Fibroblast of peridontal ligament (primary cell): ENCODE results near the gene PIERCE2.
"Not testable (repeated sequence)": the region's sequence is repeated elsewhere in the genome, so short reads cannot be mapped to it uniquely, and the experiment has no call there.

Experiments
- DNase-seq: peaks from one replicate; pipeline ENCODE4 v3.0.0-alpha.2; 2010; ENCODE audit errors: extremely low read depth

Gene PIERCE2

GRCh38 chr15:55434989-55435825, 26.9 kb downstream of the PIERCE2 start:
- DNase-seq = peak; percentile 78

DNA sequence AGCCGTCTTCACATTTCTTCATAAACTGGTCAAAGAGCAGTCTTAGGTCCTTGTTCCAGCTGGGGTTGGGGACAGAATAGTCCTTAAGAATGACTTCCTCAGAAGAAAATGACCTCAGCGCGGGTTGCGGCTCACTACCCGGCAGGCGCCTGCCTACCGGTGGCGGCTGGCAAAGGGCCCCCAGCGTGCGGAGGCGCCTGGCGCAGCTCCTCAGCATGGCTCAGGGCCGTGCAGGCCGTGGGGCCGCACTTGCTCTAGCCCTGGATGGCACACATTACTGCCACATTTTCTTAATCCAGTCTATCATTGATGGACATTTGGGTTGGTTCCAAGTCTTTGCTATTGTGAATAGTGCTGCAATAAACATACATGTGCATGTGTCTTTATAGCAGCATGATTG, 34.8 kb downstream of the PIERCE2 start:
- DNase-seq = not testable (repeated sequence)

- DNase-seq = not testable (repeated sequence)
Observed at GRCh38 chr15:55445936-55446335, 37.6 kb downstream of the PIERCE2 start.

- DNase-seq = not testable (repeated sequence)
Observed at GRCh38 chr15:55446379-55447029, 38.2 kb downstream of the PIERCE2 start.

GRCh38 chr15:55447030-55447394, 38.7 kb downstream of the PIERCE2 start:
- DNase-seq = not testable (repeated sequence)

DNA sequence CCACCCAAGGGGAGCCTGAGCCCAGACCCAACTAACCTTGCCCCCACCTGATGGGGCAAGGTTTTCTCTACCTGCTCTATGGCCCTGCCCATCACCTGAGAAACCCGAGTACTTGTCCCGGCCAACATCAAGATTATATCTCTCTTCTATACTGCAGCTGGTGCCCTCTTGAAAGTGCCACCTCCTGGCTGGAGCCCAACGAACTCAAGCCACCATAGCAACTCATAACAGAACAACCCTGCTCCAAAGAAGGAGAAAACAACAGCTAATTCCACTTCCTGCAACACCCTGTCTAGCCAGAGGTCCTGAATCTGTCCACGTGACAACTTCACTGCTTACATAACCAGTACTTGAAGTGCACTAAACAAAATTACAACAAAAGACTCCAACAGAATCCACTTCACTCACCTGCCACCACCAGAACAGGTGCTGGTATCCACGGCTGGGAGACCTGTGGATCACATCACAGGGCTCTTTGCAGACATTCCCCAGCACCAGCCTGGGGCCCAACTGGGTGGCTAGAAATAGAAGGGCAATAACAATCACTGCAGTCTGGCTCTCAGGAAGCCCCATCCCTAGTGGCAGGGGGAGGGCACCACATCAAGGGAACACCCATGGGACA, 49.2 kb downstream of the PIERCE2 start:
- no peak for DNase-seq

DNA sequence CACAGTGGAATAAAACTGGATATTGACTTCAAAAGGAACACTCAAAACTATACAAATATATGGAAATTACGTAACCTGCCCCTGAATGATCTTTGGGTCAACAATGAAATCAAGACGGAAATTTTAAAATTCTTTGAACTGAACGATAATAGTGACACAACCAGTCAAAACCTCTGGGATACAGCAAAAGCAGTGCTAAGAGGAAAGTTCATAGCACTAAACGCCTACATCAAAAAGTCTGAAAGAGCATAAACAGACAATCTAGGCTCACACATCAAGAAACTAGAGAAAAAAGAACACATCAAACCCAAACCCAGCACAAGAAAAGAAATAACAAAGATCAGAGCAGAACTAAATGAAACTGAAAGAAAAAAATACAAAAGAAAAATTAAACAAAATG, 53.2 kb downstream of the PIERCE2 start:
- no peak for DNase-seq

DNA sequence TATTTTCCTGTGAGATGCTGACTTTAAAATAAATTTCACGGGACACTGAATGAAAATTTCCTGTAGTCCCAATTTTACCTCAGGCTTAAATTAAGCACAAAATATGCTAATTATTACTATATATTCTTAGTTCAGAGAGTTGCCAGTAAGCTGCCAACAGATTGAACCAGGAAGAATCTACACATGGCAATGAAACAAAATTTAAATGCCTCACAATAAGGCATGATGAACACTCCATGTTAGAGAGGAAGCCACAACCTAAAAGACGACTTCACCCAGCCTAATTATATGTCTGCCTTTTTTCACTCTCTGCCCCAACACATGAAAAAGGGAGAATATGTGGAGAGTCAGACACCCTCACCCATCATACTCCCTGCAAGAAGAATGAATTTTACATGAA, 60.0 kb downstream of the PIERCE2 start:
- no peak for DNase-seq
